ENCODE measurements around the gene SMPD2. TPM values are rescaled to one million over a fixed set of nuclear protein-coding genes. Genes with fewer than 3 reads are reported as not detected.

SMPD2 gene
- total and polyA plus RNA-seq, 2 of the 4 experiments (the other 2 are of a cell fraction), result 7.7 to 9.0 TPM

DNA sequence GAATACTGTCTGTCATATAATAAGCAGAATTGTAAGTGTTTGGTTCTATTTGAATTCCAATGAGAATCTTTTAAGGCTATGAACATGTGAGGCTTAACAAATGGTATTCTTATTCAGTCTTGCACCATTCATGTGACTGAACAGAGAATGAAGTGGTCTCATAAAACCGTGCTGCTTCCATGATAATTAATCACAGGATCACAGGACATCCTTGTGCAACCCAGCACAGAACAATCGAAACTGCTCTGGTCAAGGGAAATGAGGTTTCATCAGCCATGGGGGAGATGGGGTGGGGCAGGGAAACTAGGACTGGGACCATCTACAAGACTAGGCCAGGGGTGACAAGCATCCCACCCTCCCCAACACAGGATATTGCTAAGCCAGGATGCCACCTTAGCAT, 6.1 kb upstream of the SMPD2 start:
- no peak overlapping the region for H3K23ac ChIP-seq (ENCODE audit: low read depth, low read length)
- H3K4me1 ChIP-seq (ENCODE audit: control insufficient read depth, insufficient read depth, low read length), result no peaks in the 10 kb centered on the region; the same call in 1 of the 2 replicates
- intact Hi-C loops (cut with micrococcal nuclease) (no loop called here), dilution Hi-C loops (cut with HindIII; ENCODE audit: low sequenced_read_pairs, unreplicated experiment) (no loop called here), in situ Hi-C loops (cut with MboI; ENCODE audit: low sequenced_read_pairs) (no loop called here)
- H2AFZ ChIP-seq (replicated peaks; ENCODE audit: low read length, poor library complexity), result no peak overlapping the region
- no peak overlapping the region for H3K4me3 ChIP-seq (ENCODE audit: insufficient read depth, low read depth, low read length)
- no peaks in the 10 kb centered on the region for H4K20me1 ChIP-seq (ENCODE audit: insufficient read depth, low read length)
- no peak for DNase-seq
- WGBS, 2 experiments (ENCODE audit: extremely low coverage in 2 of 2, insufficient read length in 1 of 2), result no CpG with 5 or more reads among the region's 2 CpGs
- H2BK120ac ChIP-seq (ENCODE audit: low read depth, low read length), result no peak overlapping the region
- H3K27ac ChIP-seq (ENCODE audit: insufficient read depth, low read length), result no peak overlapping the region
- ChIA-PET CTCF (no interaction called here), POLR2A (ENCODE audit: unreplicated experiment) (no interaction called here)
- H3K18ac ChIP-seq (ENCODE audit: low read depth, low read length), result no peak overlapping the region
- H2BK20ac ChIP-seq (ENCODE audit: low read depth, low read length), result no peak overlapping the region
- no peak overlapping the region for H4K91ac ChIP-seq (ENCODE audit: insufficient read depth, low read depth, low read length)
- H4K5ac ChIP-seq (ENCODE audit: low read depth, low read length), result no peak overlapping the region
- H3K14ac ChIP-seq (replicated peaks; ENCODE audit: low read depth, low read length), result no peak overlapping the region
- no peak for TF ChIP-seq FOS (IDR thresholded peaks at IDR 0.05; ENCODE audit: low read depth, low read length)
- no peak for TF ChIP-seq RCOR1 (IDR thresholded peaks at IDR 0.05; ENCODE audit: insufficient replicate concordance, low read length)
- no peak for TF ChIP-seq CEBPB (IDR thresholded peaks at IDR 0.05; ENCODE audit: low read depth, low read length)
- TF ChIP-seq, protein P1, sequence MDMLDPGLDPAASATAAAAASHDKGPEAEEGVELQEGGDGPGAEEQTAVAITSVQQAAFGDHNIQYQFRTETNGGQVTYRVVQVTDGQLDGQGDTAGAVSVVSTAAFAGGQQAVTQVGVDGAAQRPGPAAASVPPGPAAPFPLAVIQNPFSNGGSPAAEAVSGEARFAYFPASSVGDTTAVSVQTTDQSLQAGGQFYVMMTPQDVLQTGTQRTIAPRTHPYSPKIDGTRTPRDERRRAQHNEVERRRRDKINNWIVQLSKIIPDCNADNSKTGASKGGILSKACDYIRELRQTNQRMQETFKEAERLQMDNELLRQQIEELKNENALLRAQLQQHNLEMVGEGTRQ (IDR thresholded peaks at IDR 0.05; ENCODE audit: low read depth, low read length), result no peak
- TF ChIP-seq, protein P2, sequence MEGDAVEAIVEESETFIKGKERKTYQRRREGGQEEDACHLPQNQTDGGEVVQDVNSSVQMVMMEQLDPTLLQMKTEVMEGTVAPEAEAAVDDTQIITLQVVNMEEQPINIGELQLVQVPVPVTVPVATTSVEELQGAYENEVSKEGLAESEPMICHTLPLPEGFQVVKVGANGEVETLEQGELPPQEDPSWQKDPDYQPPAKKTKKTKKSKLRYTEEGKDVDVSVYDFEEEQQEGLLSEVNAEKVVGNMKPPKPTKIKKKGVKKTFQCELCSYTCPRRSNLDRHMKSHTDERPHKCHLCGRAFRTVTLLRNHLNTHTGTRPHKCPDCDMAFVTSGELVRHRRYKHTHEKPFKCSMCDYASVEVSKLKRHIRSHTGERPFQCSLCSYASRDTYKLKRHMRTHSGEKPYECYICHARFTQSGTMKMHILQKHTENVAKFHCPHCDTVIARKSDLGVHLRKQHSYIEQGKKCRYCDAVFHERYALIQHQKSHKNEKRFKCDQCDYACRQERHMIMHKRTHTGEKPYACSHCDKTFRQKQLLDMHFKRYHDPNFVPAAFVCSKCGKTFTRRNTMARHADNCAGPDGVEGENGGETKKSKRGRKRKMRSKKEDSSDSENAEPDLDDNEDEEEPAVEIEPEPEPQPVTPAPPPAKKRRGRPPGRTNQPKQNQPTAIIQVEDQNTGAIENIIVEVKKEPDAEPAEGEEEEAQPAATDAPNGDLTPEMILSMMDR (conservative IDR thresholded peaks at IDR 0.05; ENCODE audit: low read depth, low read length), result no peak
- TF ChIP-seq MAFK (IDR thresholded peaks at IDR 0.05; ENCODE audit: low read depth, low read length), result no peak
- TF ChIP-seq CHD1 (IDR thresholded peaks at IDR 0.05; ENCODE audit: low read depth, low read length), result no peak
- TF ChIP-seq SMC3 (IDR thresholded peaks at IDR 0.05; ENCODE audit: low read depth, low read length), result no peak
- TF ChIP-seq BHLHE40 (IDR thresholded peaks at IDR 0.05; ENCODE audit: low read depth, low read length), result no peak
- no peak for TF ChIP-seq MXI1 (IDR thresholded peaks at IDR 0.05; ENCODE audit: borderline replicate concordance, low read depth, low read length)
- TF ChIP-seq RAD21 (IDR thresholded peaks at IDR 0.05; ENCODE audit: low read length), result no peak
- TF ChIP-seq, protein P3, sequence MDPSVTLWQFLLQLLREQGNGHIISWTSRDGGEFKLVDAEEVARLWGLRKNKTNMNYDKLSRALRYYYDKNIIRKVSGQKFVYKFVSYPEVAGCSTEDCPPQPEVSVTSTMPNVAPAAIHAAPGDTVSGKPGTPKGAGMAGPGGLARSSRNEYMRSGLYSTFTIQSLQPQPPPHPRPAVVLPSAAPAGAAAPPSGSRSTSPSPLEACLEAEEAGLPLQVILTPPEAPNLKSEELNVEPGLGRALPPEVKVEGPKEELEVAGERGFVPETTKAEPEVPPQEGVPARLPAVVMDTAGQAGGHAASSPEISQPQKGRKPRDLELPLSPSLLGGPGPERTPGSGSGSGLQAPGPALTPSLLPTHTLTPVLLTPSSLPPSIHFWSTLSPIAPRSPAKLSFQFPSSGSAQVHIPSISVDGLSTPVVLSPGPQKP (IDR thresholded peaks at IDR 0.05; ENCODE audit: borderline replicate concordance, low read depth, low read length), result no peak
- no peak for TF ChIP-seq NFE2L2 (IDR thresholded peaks at IDR 0.05; ENCODE audit: low read depth, low read length)
- no peak for TF ChIP-seq POLR2A (IDR thresholded peaks at IDR 0.05; ENCODE audit: low read depth, low read length)
- no peak for TF ChIP-seq RFX5 (IDR thresholded peaks at IDR 0.05; ENCODE audit: low read depth, low read length)
- TF ChIP-seq MAZ (IDR thresholded peaks at IDR 0.05; ENCODE audit: borderline replicate concordance, low read depth, low read length), result no peak
- H3K79me1 ChIP-seq (ENCODE audit: low read depth in 1 of 2, low read length in 2 of 2), result no peaks in the 10 kb centered on the region
- H3K4me2 ChIP-seq (ENCODE audit: low read depth, low read length), result no peak overlapping the region
- H3K9me1 ChIP-seq (ENCODE audit: insufficient read depth, low read length), result no peaks in the 10 kb centered on the region
- H2AK9ac ChIP-seq (replicated peaks; ENCODE audit: low read depth, low read length, poor library complexity), result no peak overlapping the region
- no peak overlapping the region for H3K56ac ChIP-seq (ENCODE audit: extremely low read depth, insufficient read depth, low read length)
- H3K27me3 ChIP-seq (ENCODE audit: control insufficient read depth, insufficient read depth, low read length), result peaks cover 2% of the 10 kb centered on the region; the same call in 1 of the 2 replicates
- no peak overlapping the region for H2BK15ac ChIP-seq (ENCODE audit: low read depth, low read length)
- H3K9ac ChIP-seq (ENCODE audit: low read depth, low read length), result no peak overlapping the region
- no peaks in the 10 kb centered on the region for H3K36me3 ChIP-seq (ENCODE audit: control insufficient read depth, insufficient read depth, low read length)
- no peaks in the 10 kb centered on the region for H3K9me3 ChIP-seq (ENCODE audit: control insufficient read depth, insufficient read depth, low read length)
- no peak overlapping the region for H4K8ac ChIP-seq (ENCODE audit: low read depth in 2 of 2, low read length in 2 of 2)
- no peak overlapping the region for H2AK5ac ChIP-seq (ENCODE audit: low read depth, low read length)
- BruUV-seq (replicated peaks), result no TSS peak
- H2BK5ac ChIP-seq (ENCODE audit: low read depth, low read length, poor library complexity, severe bottlenecking), result no peak overlapping the region
- H3K4ac ChIP-seq (ENCODE audit: low read depth, low read length), result no peak overlapping the region
- ATAC-seq (ENCODE audit: low read depth), result no peak

Data from IMR-90 (cell line).